ENCODE data around the gene GET4. TPM values are rescaled to one million over a fixed set of nuclear protein-coding genes. Genes with fewer than 3 reads are reported as not detected.

The GET4 gene
- total and polyA plus RNA-seq, 10 of the 15 experiments (the other 5 are each of a cell fraction or from before 2014, with no cell fraction given), result 0.66 to 73.8 (median 34.0) TPM

DNA sequence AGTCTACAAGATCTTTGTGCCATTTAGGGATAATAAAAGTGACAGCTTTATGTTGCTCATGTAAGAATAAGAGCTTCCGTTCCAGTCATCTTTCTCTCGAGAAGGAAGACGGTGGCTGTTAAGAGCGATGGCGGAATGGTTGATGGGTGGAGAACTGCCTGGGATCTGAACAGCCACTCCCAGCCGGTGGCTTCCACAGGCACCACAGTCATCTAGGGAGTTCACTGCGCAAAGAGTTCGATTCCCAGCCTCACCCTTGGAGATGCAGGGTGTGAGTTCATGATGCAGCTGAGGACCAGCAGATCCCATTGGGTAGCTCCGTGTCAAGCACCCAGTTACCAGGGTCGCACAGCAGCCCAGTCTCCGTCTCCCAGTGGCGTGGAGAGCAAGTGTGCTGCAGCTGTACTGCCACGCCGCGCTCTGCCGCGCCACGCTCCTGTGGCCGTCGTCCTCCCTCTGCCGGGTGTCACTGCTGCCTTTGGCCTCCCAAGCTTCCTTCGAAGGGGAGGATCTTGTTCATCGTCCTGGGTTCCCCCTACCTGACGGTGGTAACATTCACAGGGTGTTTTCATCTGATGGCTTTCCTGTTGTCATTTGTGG is 36.3 kb upstream of the GET4 start:
- no peak for FAIRE-seq
- no TSS peak for BruUV-seq (replicated peaks)
- Histone ChIP-seq H3K4me1 (ENCODE audit: control insufficient read depth, insufficient read depth, low read length) (no peaks in the 10 kb centered on the region; the same call in 1 of the 2 replicates), H3K27me3 (replicated peaks in 1 of 2; ENCODE audit: control insufficient read depth in 2 of 2, insufficient read depth in 2 of 2, low read length in 1 of 2) (no peaks in the 10 kb centered on the region), H3K79me2 (ENCODE audit: control insufficient read depth, insufficient read depth, low read length) (peaks cover 7% of the 10 kb centered on the region), H2AFZ (ENCODE audit: control insufficient read depth, low read depth, low read length) (no peak overlapping the region), H4K20me1 (ENCODE audit: control insufficient read depth, insufficient read depth) (no peaks in the 10 kb centered on the region; the same call in 1 of the 2 replicates), H3K4me2 (ENCODE audit: control insufficient read depth, insufficient read depth) (no peak overlapping the region), H3K9me3 (replicated peaks; ENCODE audit: control insufficient read depth, insufficient read depth, low read length) (no peaks in the 10 kb centered on the region; the same call in 2 of the 3 replicates), H3K27ac (ENCODE audit: control insufficient read depth, insufficient read depth) (no peak overlapping the region), H3K36me3 (ENCODE audit: control insufficient read depth in 2 of 2, insufficient read depth in 2 of 2, low read length in 1 of 2) (peaks cover 18 to 28% of the 10 kb centered on the region in 2 experiments), H3K4me3 (no peak overlapping the region), H3K9ac (ENCODE audit: control insufficient read depth, insufficient read depth, low read length) (no peak overlapping the region)
- no peak for ATAC-seq
- POLR2A ChIA-PET, result no interaction called here
- SMC1A ChIA-PET (ENCODE audit: uncharacterized antibody, unreplicated experiment), result interaction anchor here (0.7 kb wide), 1 partner anchor 22 kb away, joined by 3 read pairs; no protein-coding TSS in a partner anchor
- CTCF ChIA-PET, result interaction anchor here (2.5 to 3.5 kb wide), 2 partner anchors 23 to 33 kb away, joined by 9 to 10 read pairs; no protein-coding TSS in a partner anchor
- intact Hi-C loops (cut with micrococcal nuclease; ENCODE audit: unreplicated experiment), result no loop called here
- RAD21 ChIA-PET (ENCODE audit: unreplicated experiment), result no interaction called here
- in situ Hi-C loops (cut with MboI), result no loop called here
- DNase-seq (ENCODE audit: low read depth, low spot score), result no peak
- WGBS (ENCODE audit: insufficient coverage, insufficient replicate concordance, low lambda C conversion rate, missing lambda C conversion rate), result 93% methylated on average over 24 of the region's 24 CpGs
- TF ChIP-seq NR2C1 (IDR thresholded peaks at IDR 0.05) (no peak), SPI1 (IDR thresholded peaks at IDR 0.05; ENCODE audit: borderline replicate concordance, insufficient read depth, low read depth, low read length) (no peak), SMARCA5 (IDR thresholded peaks at IDR 0.05) (no peak), HDAC6 (IDR thresholded peaks at IDR 0.05; ENCODE audit: unreplicated experiment) (no peak)

DNA sequence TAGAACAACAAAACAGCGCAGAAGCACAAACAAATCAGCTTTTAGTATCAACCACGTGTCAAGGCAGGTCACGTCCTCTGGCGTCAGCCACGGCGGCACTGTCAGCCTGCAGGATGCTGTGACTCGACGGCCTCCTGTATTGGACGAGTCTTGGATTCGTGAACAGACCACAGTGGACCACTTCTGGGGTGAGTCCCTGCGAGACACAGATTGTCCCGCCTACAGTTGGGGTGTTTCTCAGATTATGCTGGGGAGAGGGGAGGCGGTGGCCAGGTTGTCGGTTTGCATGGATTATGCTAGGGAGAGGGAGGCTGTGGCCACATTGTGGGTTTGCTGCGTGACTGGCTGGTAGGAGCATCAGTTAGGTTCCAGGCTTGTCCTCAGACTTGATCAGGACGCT is 34.4 kb upstream of the GET4 start:
- DNase-seq (ENCODE audit: low read depth, low spot score) (no peak), FAIRE-seq (no peak), ATAC-seq (no peak)
- Histone ChIP-seq H3K4me1 (ENCODE audit: control insufficient read depth, insufficient read depth, low read length) (no peaks in the 10 kb centered on the region), H3K27ac (ENCODE audit: control insufficient read depth, insufficient read depth) (no peak overlapping the region), H2AFZ (ENCODE audit: control insufficient read depth, low read depth, low read length) (no peak overlapping the region), H3K9ac (ENCODE audit: control insufficient read depth, insufficient read depth, low read length) (no peak overlapping the region), H3K79me2 (ENCODE audit: control insufficient read depth, insufficient read depth, low read length) (no peaks in the 10 kb centered on the region; the same call in none of the 2 replicates), H3K27me3 (replicated peaks in 1 of 2; ENCODE audit: control insufficient read depth in 2 of 2, insufficient read depth in 2 of 2, low read length in 1 of 2) (no peaks in the 10 kb centered on the region), H3K36me3 (ENCODE audit: control insufficient read depth in 2 of 2, insufficient read depth in 2 of 2, low read length in 1 of 2) (peaks cover 18 to 21% of the 10 kb centered on the region in 2 experiments), H3K4me2 (ENCODE audit: control insufficient read depth, insufficient read depth) (no peak overlapping the region), H3K9me3 (replicated peaks; ENCODE audit: control insufficient read depth, insufficient read depth, low read length) (no peaks in the 10 kb centered on the region; the same call in 2 of the 3 replicates), H3K4me3 (no peak overlapping the region), H4K20me1 (ENCODE audit: control insufficient read depth, insufficient read depth) (no peaks in the 10 kb centered on the region; the same call in 1 of the 2 replicates)
- RAD21 ChIA-PET (ENCODE audit: unreplicated experiment), result no interaction called here
- 98% methylated on average over 16 of the region's 16 CpGs for WGBS (ENCODE audit: insufficient coverage, insufficient replicate concordance, low lambda C conversion rate, missing lambda C conversion rate)
- SMC1A ChIA-PET (ENCODE audit: uncharacterized antibody, unreplicated experiment), result interaction anchor here (2.0 kb wide), 1 partner anchor 31 kb away, joined by 7 read pairs; no protein-coding TSS in a partner anchor
- CTCF ChIA-PET, result interaction anchor here (1.2 kb wide), 1 partner anchor 31 kb away, joined by 3 read pairs; no protein-coding TSS in a partner anchor
- POLR2A ChIA-PET, result no interaction called here
- TF ChIP-seq GABPA (IDR thresholded peaks at IDR 0.05; ENCODE audit: low read depth) (no peak), ZNF384 (IDR thresholded peaks at IDR 0.05; ENCODE audit: borderline replicate concordance, low read depth, low read length) (no peak), BCL11A (IDR thresholded peaks at IDR 0.05; ENCODE audit: low read depth, low read length) (no peak), CBFB (IDR thresholded peaks at IDR 0.05; ENCODE audit: low read depth) (no peak)
- intact Hi-C loops (cut with micrococcal nuclease; ENCODE audit: unreplicated experiment), result no loop called here
- in situ Hi-C loops (cut with MboI), result no loop called here
- BruUV-seq (replicated peaks), result no TSS peak
